ENCODE measurements around the gene GCC2.

GCC2 gene

DNA sequence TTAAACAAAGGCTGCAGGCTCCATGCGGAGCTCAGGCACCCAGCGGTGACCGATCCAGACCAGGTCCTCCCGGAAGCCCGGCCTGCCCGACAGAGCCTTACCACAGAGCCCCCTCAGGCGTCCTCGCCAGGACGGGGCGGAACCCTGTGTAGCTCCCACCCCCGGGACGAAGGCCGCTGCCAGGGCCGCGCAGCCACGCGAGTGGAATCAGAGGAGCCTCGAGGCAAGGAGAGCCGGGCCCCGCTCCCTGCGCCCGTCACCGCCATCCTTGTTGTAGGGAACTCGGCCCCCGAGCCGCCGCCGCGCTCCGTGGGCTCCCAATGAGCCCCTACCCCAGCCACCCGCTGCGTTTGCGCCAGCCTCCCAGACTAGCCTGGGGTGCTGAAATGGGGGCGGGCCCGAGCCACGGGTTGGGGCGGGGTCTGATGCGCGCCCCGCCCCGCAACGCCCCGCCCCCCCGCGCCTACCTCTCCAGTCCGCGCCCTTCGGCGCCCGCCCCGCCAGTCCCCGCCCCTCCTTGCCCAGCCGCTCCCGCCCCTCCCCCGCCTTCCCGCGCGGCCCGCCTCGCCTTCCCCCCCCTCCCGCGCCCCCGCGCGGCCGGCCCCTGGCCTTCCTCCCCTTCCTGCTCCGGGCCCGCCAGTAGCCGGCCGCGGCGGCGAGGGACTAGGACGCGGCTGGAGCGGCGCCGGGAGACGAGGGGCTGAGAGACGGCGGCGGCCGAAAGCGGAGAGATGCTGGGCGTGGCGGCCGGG lies 85.0 kb downstream of the GCC2 start, which contains the start of gene LIMS1:
Gene LIMS1, plus strand, starts transcription at position 639 of the 752 bp plus-strand sequence. Its CDS starts 93 bp downstream, at position 732.
- Mint-ChIP-seq H3K4me3 (peak within 1 kb of the TSS; percentile 97), H3K36me3 (no peaks in the 10 kb centered on the region), H3K9me3 (ENCODE audit: low read depth) (no peaks in the 10 kb centered on the region), H3K27ac (peak within 1 kb of the TSS; percentile 91), H3K27me3 (no peaks in the 10 kb centered on the region), H3K4me1 (ENCODE audit: low read depth) (peaks cover 25% of the 10 kb centered on the region)

DNA sequence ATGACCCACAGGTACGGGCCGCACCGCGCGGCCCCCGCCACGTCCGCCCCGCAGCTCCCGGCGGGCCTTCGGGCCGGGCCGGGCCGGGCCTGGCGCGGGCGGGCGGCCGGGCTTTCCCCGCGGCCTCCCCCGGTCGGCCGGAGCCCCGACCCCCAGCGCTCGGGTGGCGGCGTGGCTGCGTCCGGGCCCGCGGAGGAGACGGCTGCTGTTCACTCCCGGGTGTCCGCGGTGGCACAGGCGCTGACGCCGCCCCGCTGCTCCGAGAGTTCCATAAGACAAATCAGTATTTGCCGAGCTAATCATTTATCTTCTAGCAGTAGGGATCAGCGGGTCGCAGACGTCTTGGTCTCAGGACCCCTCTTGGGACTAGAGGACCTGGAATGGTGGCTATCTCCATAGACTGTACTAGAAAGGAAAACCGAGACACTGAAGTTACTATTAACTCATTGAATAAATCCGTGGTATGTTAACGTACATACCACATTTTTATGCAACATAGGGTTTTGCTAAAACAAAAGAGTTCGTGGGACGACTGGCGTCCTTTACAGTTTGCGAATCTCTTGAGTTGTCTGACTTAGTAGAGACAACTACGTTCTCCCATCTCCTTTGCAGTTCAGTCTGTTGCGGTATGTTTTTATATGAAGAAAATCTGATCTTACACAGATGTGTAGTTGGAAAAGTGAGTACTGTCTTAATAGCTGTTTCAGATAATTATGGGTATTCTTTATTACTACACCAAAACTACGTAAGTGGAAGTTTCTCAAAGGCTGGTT lies 85.8 kb downstream of the GCC2 start:
- Mint-ChIP-seq H3K4me1 (ENCODE audit: low read depth) (peaks cover 25% of the 10 kb centered on the region), H3K27ac (peak overlapping the region; percentile 90), H3K36me3 (no peaks in the 10 kb centered on the region), H3K27me3 (no peaks in the 10 kb centered on the region), H3K9me3 (ENCODE audit: low read depth) (no peaks in the 10 kb centered on the region), H3K4me3 (peak overlapping the region; percentile 97)

DNA sequence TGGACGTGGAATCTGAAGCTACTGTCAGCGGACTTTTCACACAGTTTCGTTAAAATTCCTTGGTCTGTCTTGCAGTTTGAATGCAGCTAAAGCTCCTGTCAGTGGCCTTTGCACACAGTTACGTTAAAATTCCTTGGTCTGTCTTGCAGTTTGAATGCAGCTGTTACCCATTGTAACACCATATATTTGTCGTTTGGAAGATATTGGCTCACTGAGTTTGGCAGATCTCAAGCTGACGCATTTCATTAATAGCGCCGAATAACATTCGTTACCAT lies 86.3 kb downstream of the GCC2 start:
- Mint-ChIP-seq H3K27ac (no peak overlapping the region), H3K4me1 (ENCODE audit: low read depth) (peaks cover 25% of the 10 kb centered on the region)

DNA sequence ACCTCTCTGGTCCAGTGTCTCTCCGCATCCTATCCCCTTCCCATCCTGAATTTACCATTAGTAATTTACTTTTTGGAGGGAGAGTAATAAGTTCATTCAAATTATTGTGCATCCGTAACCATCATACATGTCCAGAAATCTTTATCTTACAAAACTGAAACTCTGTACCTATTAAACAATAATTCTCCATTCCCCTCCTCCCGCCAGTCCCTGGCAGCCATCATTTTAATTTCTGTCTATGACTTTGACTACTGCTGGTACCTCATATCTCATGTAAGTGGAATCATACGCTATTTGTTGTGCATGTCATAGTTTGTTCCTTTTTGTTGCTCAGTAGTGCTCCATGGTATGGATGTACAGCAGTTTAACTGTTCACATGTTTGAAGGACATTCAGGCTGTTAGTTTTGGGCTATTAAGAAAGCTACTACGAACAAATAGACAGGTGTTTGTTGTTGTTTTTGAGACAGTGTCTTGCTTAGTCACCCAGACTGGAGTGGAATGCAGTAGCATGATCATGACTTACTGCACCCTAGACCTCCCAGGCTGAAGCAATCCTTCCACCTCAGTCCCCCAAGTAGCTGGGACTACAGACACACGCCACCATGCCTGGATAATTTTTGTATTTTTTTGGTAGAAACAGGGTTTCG lies 87.3 kb downstream of the GCC2 start:
- H3K4me3 Mint-ChIP-seq: peak overlapping the region; percentile 97
- no peaks in the 10 kb centered on the region for H3K9me3 Mint-ChIP-seq (ENCODE audit: low read depth)
- no peaks in the 10 kb centered on the region for H3K27me3 Mint-ChIP-seq
- no peak overlapping the region for H3K27ac Mint-ChIP-seq
- peaks cover 3% of the 10 kb centered on the region for H3K36me3 Mint-ChIP-seq
- peaks cover 19% of the 10 kb centered on the region for H3K4me1 Mint-ChIP-seq (ENCODE audit: low read depth)

More for the DNA sequence above, 86.3 kb downstream of the GCC2 start:
- peak overlapping the region; percentile 97 for H3K4me3 Mint-ChIP-seq
- H3K36me3 Mint-ChIP-seq: no peaks in the 10 kb centered on the region
- H3K9me3 Mint-ChIP-seq (ENCODE audit: low read depth): no peaks in the 10 kb centered on the region
- H3K27me3 Mint-ChIP-seq: no peaks in the 10 kb centered on the region

DNA sequence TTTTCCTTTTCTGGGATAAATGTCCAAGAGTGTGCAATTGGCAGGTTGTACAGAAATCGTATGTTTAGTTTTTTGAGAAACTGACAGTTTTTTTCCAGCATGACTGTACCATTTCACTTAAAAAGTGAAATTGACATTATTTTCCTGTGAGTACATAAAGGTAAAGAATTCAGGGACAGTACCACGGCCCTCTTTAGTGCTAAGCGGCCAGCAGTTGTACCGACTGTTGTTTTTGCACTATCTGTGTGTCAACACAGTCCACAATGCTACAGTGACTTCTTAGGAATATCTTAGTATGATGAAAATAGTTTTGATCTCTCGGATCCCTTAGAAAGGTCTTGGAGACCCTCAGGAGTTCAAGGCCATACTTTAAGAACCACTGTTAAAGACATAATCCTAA lies 87.9 kb downstream of the GCC2 start:
- H3K36me3 Mint-ChIP-seq: peaks cover 3% of the 10 kb centered on the region
- no peaks in the 10 kb centered on the region for H3K27me3 Mint-ChIP-seq
- H3K4me3 Mint-ChIP-seq: no peak overlapping the region
- H3K27ac Mint-ChIP-seq: no peak overlapping the region
- no peaks in the 10 kb centered on the region for H3K9me3 Mint-ChIP-seq (ENCODE audit: low read depth)
- H3K4me1 Mint-ChIP-seq (ENCODE audit: low read depth): peaks cover 19% of the 10 kb centered on the region

DNA sequence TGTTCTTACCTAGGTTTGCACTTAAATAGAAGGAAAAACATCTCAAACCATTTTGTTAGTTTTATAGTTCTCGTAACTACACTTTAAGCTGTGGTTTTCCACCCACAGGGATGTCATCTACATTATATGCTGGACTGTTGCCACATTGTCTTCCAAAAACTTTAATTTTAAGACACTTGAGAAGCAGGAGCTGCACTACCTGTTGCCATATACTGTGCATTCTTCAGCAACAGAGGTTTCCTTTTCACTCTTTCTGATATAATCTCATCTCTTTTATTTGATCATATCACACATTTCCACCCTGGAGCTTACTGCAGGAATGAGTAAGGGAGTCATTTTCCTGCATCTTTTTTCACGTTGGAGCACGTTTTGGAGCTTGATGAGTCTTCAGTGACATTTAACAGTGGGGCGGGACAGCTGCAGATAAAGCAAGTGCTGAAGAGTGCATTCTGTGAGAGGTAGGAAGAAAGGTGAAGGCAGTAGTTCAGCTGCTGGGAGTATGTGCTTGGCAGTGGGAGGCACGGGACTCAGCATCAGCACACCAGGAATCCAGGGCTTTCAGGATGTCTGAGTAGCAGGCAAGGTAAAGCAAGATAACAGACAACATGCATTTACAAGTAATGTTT lies 89.1 kb downstream of the GCC2 start:
- H3K27me3 Mint-ChIP-seq: no peaks in the 10 kb centered on the region
- no peaks in the 10 kb centered on the region for H3K9me3 Mint-ChIP-seq (ENCODE audit: low read depth)
- H3K4me1 Mint-ChIP-seq (ENCODE audit: low read depth): peaks cover 16% of the 10 kb centered on the region
- no peak overlapping the region for H3K27ac Mint-ChIP-seq
- H3K4me3 Mint-ChIP-seq: no peak overlapping the region
- peaks cover 7% of the 10 kb centered on the region for H3K36me3 Mint-ChIP-seq

DNA sequence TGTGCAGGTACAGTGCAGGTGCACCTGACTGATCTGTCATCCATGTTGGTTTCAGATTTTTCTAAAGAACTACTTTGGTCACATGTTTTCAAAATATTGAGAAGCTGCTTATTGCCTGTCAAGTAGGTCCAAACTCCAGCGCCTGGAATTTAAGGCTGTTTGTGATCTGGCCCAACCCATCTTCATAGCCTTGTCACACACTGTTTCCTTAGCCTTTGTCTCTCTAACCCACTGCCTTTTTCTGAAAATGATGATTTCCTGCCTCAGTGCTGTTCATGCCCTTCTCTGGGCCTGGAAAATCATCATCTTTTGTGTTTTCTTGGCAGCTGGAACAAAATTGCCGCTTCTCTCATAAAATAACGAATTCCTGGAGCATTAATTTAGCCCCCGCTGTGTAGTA lies 92.4 kb downstream of the GCC2 start:
- H3K4me3 Mint-ChIP-seq: no peak overlapping the region
- no peaks in the 10 kb centered on the region for H3K4me1 Mint-ChIP-seq (ENCODE audit: low read depth)
- H3K9me3 Mint-ChIP-seq (ENCODE audit: low read depth): no peaks in the 10 kb centered on the region
- no peak overlapping the region for H3K27ac Mint-ChIP-seq
- H3K36me3 Mint-ChIP-seq: peaks cover 7% of the 10 kb centered on the region
- H3K27me3 Mint-ChIP-seq: no peaks in the 10 kb centered on the region

DNA sequence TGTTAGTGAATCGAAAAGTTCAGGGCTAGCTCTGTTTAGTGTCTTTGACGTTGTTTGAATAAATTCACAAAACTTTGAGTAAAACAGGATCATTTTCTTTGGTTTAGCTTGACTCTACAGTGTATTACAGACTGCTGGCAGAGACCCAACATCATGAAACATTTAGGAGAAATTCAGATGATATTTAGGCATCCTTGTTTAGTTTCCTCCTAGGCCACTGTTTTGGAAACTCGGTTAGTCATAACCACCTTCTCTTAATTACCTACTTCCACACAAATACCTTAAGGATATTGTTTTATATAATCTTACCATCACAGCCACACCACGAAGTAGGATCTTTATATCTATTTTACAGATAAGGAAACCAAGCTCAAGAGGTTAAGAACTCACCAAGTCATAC lies 93.1 kb downstream of the GCC2 start:
- Mint-ChIP-seq H3K27me3 (no peaks in the 10 kb centered on the region), H3K36me3 (peaks cover 7% of the 10 kb centered on the region), H3K9me3 (ENCODE audit: low read depth) (no peaks in the 10 kb centered on the region), H3K27ac (no peak overlapping the region), H3K4me1 (ENCODE audit: low read depth) (peaks cover 2% of the 10 kb centered on the region), H3K4me3 (no peak overlapping the region)

DNA sequence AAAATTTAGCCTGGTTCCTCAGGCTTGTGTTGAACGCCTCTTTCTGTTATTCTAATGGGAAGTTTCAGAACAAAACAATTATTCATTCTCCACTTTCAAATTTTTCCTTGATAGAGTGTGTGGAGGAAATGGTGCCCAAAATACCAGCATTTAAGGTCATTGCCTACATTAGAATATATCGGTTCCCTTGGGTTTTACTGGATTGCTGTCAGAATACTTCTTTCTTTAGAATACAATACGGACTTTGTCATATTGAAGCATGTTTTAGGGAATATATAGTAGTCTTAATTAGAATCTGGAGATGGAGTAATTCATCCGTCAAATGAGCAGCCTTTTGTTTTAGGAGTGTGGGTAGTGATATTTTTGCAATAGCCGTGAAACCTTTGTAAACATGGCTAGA lies 98.6 kb downstream of the GCC2 start:
- peaks cover 2% of the 10 kb centered on the region for H3K36me3 Mint-ChIP-seq
- peaks cover 6% of the 10 kb centered on the region for H3K4me1 Mint-ChIP-seq (ENCODE audit: low read depth)
- no peaks in the 10 kb centered on the region for H3K27me3 Mint-ChIP-seq
- H3K27ac Mint-ChIP-seq: no peak overlapping the region
- H3K4me3 Mint-ChIP-seq: no peak overlapping the region
- no peaks in the 10 kb centered on the region for H3K9me3 Mint-ChIP-seq (ENCODE audit: low read depth)

DNA sequence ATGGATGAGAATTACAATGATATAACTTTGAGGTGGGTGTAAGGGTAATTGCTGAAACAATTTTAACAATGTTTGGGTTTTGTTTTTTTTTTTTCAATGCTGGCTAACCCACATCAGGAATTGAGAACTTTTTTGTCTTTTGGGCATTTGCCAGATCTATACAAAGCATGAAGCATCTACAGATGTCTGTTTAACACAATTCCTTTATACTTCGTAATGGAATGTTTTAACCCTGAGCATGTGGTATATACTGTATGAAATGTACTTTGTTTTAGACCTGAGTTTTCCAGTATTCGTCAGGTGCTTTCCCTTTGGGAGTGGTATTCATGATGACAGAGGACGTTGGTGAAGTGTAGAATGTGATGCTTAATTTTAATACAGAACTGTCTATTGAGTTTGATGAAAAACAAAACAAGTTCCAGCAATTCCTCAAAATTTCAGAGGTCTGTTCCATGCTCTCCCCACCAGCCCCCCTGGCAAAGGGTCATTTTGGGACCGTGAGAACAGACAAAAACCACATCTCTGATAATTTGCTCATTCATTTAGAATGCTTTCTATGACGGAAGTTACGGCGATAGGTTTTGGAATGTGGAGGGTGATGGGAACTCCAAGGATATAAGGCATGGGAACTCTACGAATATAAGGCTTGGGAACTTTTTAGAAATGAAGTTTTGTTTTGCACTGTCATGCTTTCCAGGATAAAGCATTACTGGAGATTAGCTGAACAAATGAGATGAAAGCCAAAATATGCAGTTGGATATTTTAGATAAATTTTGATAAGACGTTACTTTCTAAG lies 99.4 kb downstream of the GCC2 start:
- H3K27ac Mint-ChIP-seq: no peak overlapping the region
- H3K4me3 Mint-ChIP-seq: no peak overlapping the region
- H3K36me3 Mint-ChIP-seq: no peaks in the 10 kb centered on the region
- H3K27me3 Mint-ChIP-seq: no peaks in the 10 kb centered on the region
- peaks cover 6% of the 10 kb centered on the region for H3K4me1 Mint-ChIP-seq (ENCODE audit: low read depth)
- H3K9me3 Mint-ChIP-seq (ENCODE audit: low read depth): no peaks in the 10 kb centered on the region

DNA sequence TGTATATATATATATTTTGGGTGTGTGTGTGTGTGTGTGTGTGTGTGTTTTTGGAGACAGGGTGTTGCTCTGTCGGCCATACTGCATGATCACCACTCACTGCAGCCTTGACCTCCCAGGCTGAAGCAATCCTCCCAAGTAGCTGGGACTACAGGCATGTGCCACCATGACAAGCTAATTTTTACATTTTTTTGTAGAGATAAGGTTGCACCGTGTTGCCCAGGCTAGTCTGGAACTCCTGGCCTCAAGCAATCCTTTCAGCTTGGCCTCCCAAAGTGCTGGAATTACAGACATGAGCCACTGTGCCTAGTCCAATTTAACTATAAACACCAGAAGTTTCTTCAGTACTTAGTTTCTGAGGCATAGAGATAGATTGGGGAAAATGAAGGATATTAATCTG lies 103.6 kb downstream of the GCC2 start:
- no peak overlapping the region for H3K27ac Mint-ChIP-seq
- no peak overlapping the region for H3K4me3 Mint-ChIP-seq
- H3K9me3 Mint-ChIP-seq (ENCODE audit: low read depth): no peaks in the 10 kb centered on the region
- H3K27me3 Mint-ChIP-seq: no peaks in the 10 kb centered on the region
- peaks cover 2% of the 10 kb centered on the region for H3K36me3 Mint-ChIP-seq
- H3K4me1 Mint-ChIP-seq (ENCODE audit: low read depth): peaks cover 5% of the 10 kb centered on the region

DNA sequence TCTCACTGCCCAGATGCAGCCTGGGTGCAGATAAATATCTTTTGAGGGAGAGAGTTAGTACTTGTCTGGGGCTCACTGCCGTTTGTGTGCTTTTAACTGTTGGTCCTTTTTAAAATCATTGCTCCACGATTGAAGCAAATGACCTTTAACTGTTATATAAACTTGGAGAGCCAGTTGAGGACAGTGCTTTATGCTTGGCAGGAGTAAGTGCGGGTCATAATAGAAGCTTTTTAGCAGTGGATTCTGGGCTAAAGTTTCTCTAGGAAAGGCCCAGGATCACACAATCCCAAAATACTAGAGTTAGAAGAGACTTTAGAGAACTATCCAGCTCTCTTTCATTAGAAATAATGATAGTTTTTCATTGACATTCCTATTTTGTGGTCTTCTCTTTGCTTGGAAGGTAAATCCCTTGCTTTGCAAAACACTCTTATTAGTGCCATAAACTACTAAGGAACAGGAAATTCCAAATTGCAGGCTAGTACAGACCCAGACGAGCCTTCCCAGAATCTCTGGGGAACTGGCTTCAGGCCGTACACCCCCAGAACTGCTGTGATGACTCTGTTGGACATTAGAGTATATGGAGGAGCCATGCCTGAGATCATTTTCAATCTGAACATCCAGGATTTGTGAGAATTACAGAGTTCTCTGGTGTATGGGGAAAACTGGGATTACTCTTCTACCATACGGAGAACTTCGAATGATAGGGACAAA lies 104.4 kb downstream of the GCC2 start:
- Mint-ChIP-seq H3K9me3 (ENCODE audit: low read depth) (no peaks in the 10 kb centered on the region), H3K4me3 (no peak overlapping the region), H3K36me3 (peaks cover 2% of the 10 kb centered on the region), H3K4me1 (ENCODE audit: low read depth) (peaks cover 2% of the 10 kb centered on the region), H3K27me3 (no peaks in the 10 kb centered on the region), H3K27ac (no peak overlapping the region)

DNA sequence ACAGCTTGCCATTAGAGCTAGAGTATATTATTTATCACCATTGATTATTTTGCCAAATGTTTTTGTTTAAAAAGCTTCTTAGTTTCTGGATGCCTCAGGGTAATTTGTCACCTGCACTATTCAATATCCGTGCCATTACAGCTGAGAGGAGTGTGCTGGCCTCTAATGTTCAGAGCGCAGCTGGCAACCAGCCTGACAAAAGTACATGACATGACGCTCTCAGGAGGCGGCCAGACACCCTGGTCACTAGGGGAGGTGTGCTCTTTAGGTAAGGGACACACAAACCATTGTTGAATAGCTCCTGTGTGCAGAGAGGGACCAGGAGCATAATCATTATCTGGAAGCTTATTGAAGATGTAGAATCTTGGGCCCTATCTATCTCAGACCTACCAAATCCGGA lies 105.5 kb downstream of the GCC2 start:
- no peaks in the 10 kb centered on the region for H3K9me3 Mint-ChIP-seq (ENCODE audit: low read depth)
- no peak overlapping the region for H3K4me3 Mint-ChIP-seq
- peaks cover 2% of the 10 kb centered on the region for H3K36me3 Mint-ChIP-seq
- H3K4me1 Mint-ChIP-seq (ENCODE audit: low read depth): peaks cover 2% of the 10 kb centered on the region
- H3K27ac Mint-ChIP-seq: no peak overlapping the region
- no peaks in the 10 kb centered on the region for H3K27me3 Mint-ChIP-seq

DNA sequence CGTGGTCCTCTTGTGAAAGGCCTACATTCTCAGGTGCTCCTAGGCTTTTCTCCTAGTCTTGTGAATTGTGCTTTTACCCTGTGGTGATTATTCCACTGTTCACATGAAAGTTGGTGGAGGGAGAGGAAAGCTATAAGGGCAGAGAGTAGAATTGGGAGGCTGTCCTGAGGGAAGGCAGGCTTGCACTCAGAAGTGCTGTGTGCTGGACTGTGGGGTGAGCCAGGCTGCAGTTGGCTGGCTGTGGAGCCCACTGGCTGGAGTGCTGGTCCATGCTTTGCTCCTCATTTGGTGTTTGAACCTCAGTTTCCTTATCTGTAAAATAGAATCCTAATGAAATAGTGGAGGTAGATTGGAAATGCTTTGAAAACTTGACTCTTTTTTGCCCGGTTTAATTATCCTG lies 106.6 kb downstream of the GCC2 start:
- H3K36me3 Mint-ChIP-seq: peaks cover 2% of the 10 kb centered on the region
- H3K27ac Mint-ChIP-seq: no peak overlapping the region
- H3K4me1 Mint-ChIP-seq (ENCODE audit: low read depth): peaks cover 2% of the 10 kb centered on the region
- no peaks in the 10 kb centered on the region for H3K9me3 Mint-ChIP-seq (ENCODE audit: low read depth)
- no peaks in the 10 kb centered on the region for H3K27me3 Mint-ChIP-seq
- H3K4me3 Mint-ChIP-seq: no peak overlapping the region

Data from activated naive CD8-positive, alpha-beta T cell (primary cell).